Measurements from ENCODE around the gene PSME1.
A peak's percentile ranks its signal among the peaks of the same experiment; 100 is the strongest.

Gene PSME1

GRCh38 chr14:24108336-24108874 is 27.6 kb upstream of the PSME1 start:
- no peak for TF ChIP-seq CTCF (IDR thresholded peaks at IDR 0.05)
- no peak for TF ChIP-seq ZFX (IDR thresholded peaks at IDR 0.05; ENCODE audit: borderline replicate concordance)
- H3K27ac ChIP-seq, result peak overlapping the region; percentile 33; the same call in 1 of the 2 replicates

GRCh38 chr14:24110060-24110459 is 25.9 kb upstream of the PSME1 start:
- TF ChIP-seq CTCF (IDR thresholded peaks at IDR 0.05) (no peak), ZFX (IDR thresholded peaks at IDR 0.05; ENCODE audit: borderline replicate concordance) (no peak)
- H3K27ac ChIP-seq, result no peak overlapping the region

GRCh38 chr14:24110523-24110922 is 25.5 kb upstream of the PSME1 start:
- H3K27ac ChIP-seq, result peak overlapping the region; percentile 6; the same call in 1 of the 2 replicates
- no peak for TF ChIP-seq ZFX (IDR thresholded peaks at IDR 0.05; ENCODE audit: borderline replicate concordance)
- no peak for TF ChIP-seq CTCF (IDR thresholded peaks at IDR 0.05)

- peak overlapping the region; percentile 99 for H3K27ac ChIP-seq
- TF ChIP-seq CTCF (IDR thresholded peaks at IDR 0.05) (no peak), ZFX (IDR thresholded peaks at IDR 0.05; ENCODE audit: borderline replicate concordance) (no peak)
These were observed 22.6 kb upstream of the PSME1 start for GRCh38 chr14:24113379-24113800.

- TF ChIP-seq ZFX (IDR thresholded peaks at IDR 0.05; ENCODE audit: borderline replicate concordance), result no peak
- TF ChIP-seq CTCF (IDR thresholded peaks at IDR 0.05), result no peak
- H3K27ac ChIP-seq, result peak overlapping the region; percentile 99
These were observed 22.0 kb upstream of the PSME1 start for GRCh38 chr14:24113801-24114531.

- TF ChIP-seq CTCF (IDR thresholded peaks at IDR 0.05) (no peak), ZFX (IDR thresholded peaks at IDR 0.05; ENCODE audit: borderline replicate concordance) (no peak)
- peak within 1 kb of the TSS; percentile 99 for H3K27ac ChIP-seq
These were observed 21.2 kb upstream of the PSME1 start, which contains the start of the genes DCAF11 and NRL for GRCh38 chr14:24114532-24115421. Gene DCAF11 (plus strand): TSS chr14:24114777. CDS start chr14:24115595, 818 bp downstream. Gene NRL (minus strand): TSS chr14:24114949. CDS start chr14:24082848, 32,101 bp downstream.
